ENCODE measurements around the gene PAX8. TPM values are rescaled to one million over a fixed set of nuclear protein-coding genes. Genes with fewer than 3 reads are reported as not detected.

The PAX8 gene
- total and polyA plus RNA-seq, 2 donors from 2014 or later, result 199 to 607 TPM

- TF ChIP-seq CTCF (IDR thresholded peaks at IDR 0.05; ENCODE audit: borderline replicate concordance, extremely low read depth, insufficient read depth), result no peak
- intact Hi-C loops (cut with DNase I), result no loop called here
- Histone ChIP-seq H3K9ac (ENCODE audit: low read length in 3 of 3) (no peak overlapping the region), H3K9me3 (ENCODE audit: control insufficient read depth in 2 of 3, insufficient read depth in 1 of 3, low read length in 3 of 3) (no peaks in the 10 kb centered on the region), H3K36me3 (ENCODE audit: control insufficient read depth in 2 of 3, insufficient read depth in 3 of 3, low read length in 3 of 3) (peaks cover 0 to 14% (median 13%) of the 10 kb centered on the region in 3 donors), H3K27ac (ENCODE audit: low read depth in 2 of 2, low read length in 2 of 2) (peak overlapping the region in 1 of 2 donors; percentile 34), H3K4me3 (ENCODE audit: low read length in 3 of 3) (no peak overlapping the region), H3K27me3 (ENCODE audit: control insufficient read depth, insufficient read depth, low read length) (no peaks in the 10 kb centered on the region), H3K4me1 (ENCODE audit: control insufficient read depth in 2 of 3, insufficient read depth in 2 of 3, low read depth in 1 of 3, low read length in 3 of 3) (peaks cover 0 to 42% (median 23%) of the 10 kb centered on the region in 3 donors)
- no peak for FAIRE-seq
- DNase-seq, result no peak
These were observed 27.6 kb downstream of the PAX8 start for GRCh38 chr2:113251118-113251517.

GRCh38 chr2:113248997-113249770 lies 29.5 kb downstream of the PAX8 start:
- Histone ChIP-seq H3K9ac (ENCODE audit: low read length in 3 of 3) (peak overlapping the region in 1 of 3 donors; percentile 27), H3K4me1 (ENCODE audit: control insufficient read depth in 2 of 3, insufficient read depth in 2 of 3, low read depth in 1 of 3, low read length in 3 of 3) (peaks cover 0 to 41% (median 34%) of the 10 kb centered on the region in 3 donors), H3K4me3 (ENCODE audit: low read length in 3 of 3) (no peak overlapping the region), H3K36me3 (ENCODE audit: control insufficient read depth in 2 of 3, insufficient read depth in 3 of 3, low read length in 3 of 3) (peaks cover 4 to 26% (median 13%) of the 10 kb centered on the region in 3 donors), H3K27me3 (ENCODE audit: control insufficient read depth, insufficient read depth, low read length) (no peaks in the 10 kb centered on the region), H3K27ac (ENCODE audit: low read depth in 2 of 2, low read length in 2 of 2) (peak overlapping the region; percentile 61 to 68), H3K9me3 (ENCODE audit: control insufficient read depth in 2 of 3, insufficient read depth in 1 of 3, low read length in 3 of 3) (no peaks in the 10 kb centered on the region)
- FAIRE-seq (no peak), DNase-seq (peak; percentile 77 to 88 (median 84))
- intact Hi-C loops (cut with DNase I), result loop anchor here (5.0 kb wide), 1 partner anchor 118 kb away; no protein-coding TSS in a partner anchor
- TF ChIP-seq CTCF (IDR thresholded peaks at IDR 0.05; ENCODE audit: borderline replicate concordance, extremely low read depth, insufficient read depth), result peak; percentile 87

GRCh38 chr2:113246606-113247005 lies 32.1 kb downstream of the PAX8 start:
- no peak for FAIRE-seq
- intact Hi-C loops (cut with DNase I), result loop anchor here (5.0 kb wide), 1 partner anchor 121 kb away; no protein-coding TSS in a partner anchor
- no peak for DNase-seq

More at GRCh38 chr2:113246606-113247005, 32.1 kb downstream of the PAX8 start:
- no peaks in the 10 kb centered on the region for H3K27me3 ChIP-seq (ENCODE audit: control insufficient read depth, insufficient read depth, low read length)
- peaks cover 8 to 47% (median 23%) of the 10 kb centered on the region in 3 donors for H3K36me3 ChIP-seq (ENCODE audit: control insufficient read depth in 2 of 3, insufficient read depth in 3 of 3, low read length in 3 of 3)
- H3K9me3 ChIP-seq (ENCODE audit: control insufficient read depth in 2 of 3, insufficient read depth in 1 of 3, low read length in 3 of 3), result no peaks in the 10 kb centered on the region
- H3K27ac ChIP-seq (ENCODE audit: low read depth in 2 of 2, low read length in 2 of 2), result peak overlapping the region; percentile 11 to 30
- H3K9ac ChIP-seq (ENCODE audit: low read length in 3 of 3), result peak overlapping the region in 1 of 3 donors; percentile 43
- peaks cover 0 to 52% (median 36%) of the 10 kb centered on the region in 3 donors for H3K4me1 ChIP-seq (ENCODE audit: control insufficient read depth in 2 of 3, insufficient read depth in 2 of 3, low read depth in 1 of 3, low read length in 3 of 3)
- H3K4me3 ChIP-seq (ENCODE audit: low read length in 3 of 3), result no peak overlapping the region
- TF ChIP-seq CTCF (IDR thresholded peaks at IDR 0.05; ENCODE audit: borderline replicate concordance, extremely low read depth, insufficient read depth), result no peak

Data from kidney (tissue), 14 donors.